Measurements from ENCODE around the gene PDGFB. TPM values are rescaled to one million over a fixed set of nuclear protein-coding genes. Genes with fewer than 3 reads are reported as not detected.

PDGFB gene
- total RNA-seq (under 1 TPM; 0.45 to 0.69 TPM), total RNA-seq (0 to 61.3 (median 5.9) reads per million in 172 experiments)
- polyA plus RNA-seq (2013, experiment 1 of 2): 6.5 TPM
- polyA plus RNA-seq (2013, experiment 2 of 2): 9.4 TPM

DNA sequence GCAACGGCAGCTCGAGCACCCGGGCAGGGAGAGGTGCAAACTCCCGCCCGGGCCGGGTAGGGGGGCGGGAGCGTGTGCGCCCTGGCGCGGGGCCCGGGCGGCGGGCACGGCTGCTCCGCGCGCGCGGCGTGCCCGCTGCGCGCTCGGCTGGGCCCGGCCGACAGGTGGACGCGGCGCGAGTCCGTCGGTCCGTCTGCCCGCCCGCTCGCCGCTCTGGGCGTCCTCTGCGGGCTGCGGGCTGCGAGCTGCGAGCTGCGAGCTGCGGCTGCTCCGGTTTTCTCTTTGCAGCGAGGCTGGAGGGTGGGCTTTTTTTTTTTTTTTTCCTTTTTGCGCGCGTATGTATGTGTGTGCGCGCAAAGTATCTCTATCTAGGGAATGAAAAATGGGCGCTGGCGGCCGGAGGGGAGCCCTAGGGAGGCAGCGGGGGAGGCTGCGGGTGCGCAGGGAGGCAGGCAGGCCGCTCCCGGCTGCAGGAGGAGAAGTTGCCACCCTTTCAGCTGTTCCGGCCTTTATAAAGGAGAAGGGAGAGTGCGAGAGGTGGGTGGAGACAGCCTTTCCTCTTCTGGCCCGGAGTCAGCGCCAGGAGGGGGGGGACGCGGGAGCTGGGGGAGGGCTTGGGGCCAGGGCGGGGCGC is at the start of gene PDGFB:
PDGFB (minus strand) TSS at position 487 of the 634 bp plus-strand sequence. CDS start 1,019 bp downstream, outside the sequence.
- peak within 1 kb of the TSS; percentile 72 for H3K4me3 ChIP-seq (ENCODE audit: low read length)
- POLR2A ChIA-PET: interaction anchor here (0.7 to 8.8 kb wide), 6 partner anchors 9 to 90 kb away, joined by 3 to 96 read pairs (median 4); partner anchors contain the start of gene RPL3
- peak in 4 of 14 experiments; percentile 17 to 54 (median 42) for DNase-seq

GRCh38 chr22:39293766-39294368 is 49.1 kb upstream of the PDGFB start:
- no peak for ATAC-seq (ENCODE audit: poor library complexity)
- ChIA-PET POLR2A (no interaction called here), CTCF (no interaction called here)
- Mint-ChIP-seq H3K27me3 (peaks cover 12% of the 10 kb centered on the region), H3K4me3 (no peak overlapping the region), H3K9me3 (no peaks in the 10 kb centered on the region), H3K36me3 (ENCODE audit: low read depth) (no peaks in the 10 kb centered on the region), H3K4me1 (ENCODE audit: low read depth) (no peaks in the 10 kb centered on the region), H3K27ac (no peak overlapping the region)
- Histone ChIP-seq H3K27ac (ENCODE audit: low read depth in 1 of 2, low read length in 2 of 2) (no peak overlapping the region), H3K36me3 (ENCODE audit: insufficient read depth, low read length) (no peaks in the 10 kb centered on the region), H3K4me3 (ENCODE audit: low read length) (no peak overlapping the region), H3K4me1 (ENCODE audit: insufficient read depth, low read length) (peaks cover 7% of the 10 kb centered on the region), H3K9me3 (ENCODE audit: control insufficient read depth in 1 of 2, insufficient read depth in 1 of 2, low read length in 2 of 2) (no peaks in the 10 kb centered on the region), H3K27me3 (ENCODE audit: control insufficient read depth in 1 of 2, insufficient read depth in 2 of 2, low read length in 2 of 2) (no peaks in the 10 kb centered on the region)
- no peak for TF ChIP-seq CTCF (IDR thresholded peaks at IDR 0.05)
- intact Hi-C loops (cut with DNase I, micrococcal nuclease): no loop called here
- no peak for DNase-seq

More for the DNA sequence above, at the start of gene PDGFB:
- H3K4me1 Mint-ChIP-seq (ENCODE audit: low read depth): peaks cover 33% of the 10 kb centered on the region
- peaks cover 17% of the 10 kb centered on the region for H3K36me3 Mint-ChIP-seq (ENCODE audit: low read depth)
- intact Hi-C loops (cut with DNase I, micrococcal nuclease): loop anchor here (5.0 to 10.0 kb wide), 4 partner anchors 72 to 260 kb away; partner anchors contain the start of genes RPL3 (in 2 of the 2), CBX7 (in 1 of the 2) and MIEF1 (in 1 of the 2)
- peak within 1 kb of the TSS; percentile 87 for H3K27ac Mint-ChIP-seq
- no peak for ATAC-seq (ENCODE audit: poor library complexity)
- H3K4me1 ChIP-seq (ENCODE audit: insufficient read depth, low read length): peaks cover 59% of the 10 kb centered on the region
- no peak for TF ChIP-seq CTCF (IDR thresholded peaks at IDR 0.05)
- no peaks in the 10 kb centered on the region for H3K9me3 Mint-ChIP-seq
- peaks cover 6% of the 10 kb centered on the region for H3K36me3 ChIP-seq (ENCODE audit: insufficient read depth, low read length)
- peak within 1 kb of the TSS; percentile 95 for H3K4me3 Mint-ChIP-seq
- peaks cover 5% of the 10 kb centered on the region in 2 experiments for H3K27me3 ChIP-seq (ENCODE audit: control insufficient read depth in 1 of 2, insufficient read depth in 2 of 2, low read length in 2 of 2)
- peaks cover 9% of the 10 kb centered on the region for H3K27me3 Mint-ChIP-seq
- no peak within 1 kb of the TSS for H3K27ac ChIP-seq (ENCODE audit: low read depth in 1 of 2, low read length in 2 of 2)
- CTCF ChIA-PET: interaction anchor here (0.7 to 1.3 kb wide), 4 partner anchors 67 to 74 kb away, joined by 3 to 4 read pairs (median 3); no protein-coding TSS in a partner anchor
- no peaks in the 10 kb centered on the region for H3K9me3 ChIP-seq (ENCODE audit: control insufficient read depth in 1 of 2, insufficient read depth in 1 of 2, low read length in 2 of 2)

DNA sequence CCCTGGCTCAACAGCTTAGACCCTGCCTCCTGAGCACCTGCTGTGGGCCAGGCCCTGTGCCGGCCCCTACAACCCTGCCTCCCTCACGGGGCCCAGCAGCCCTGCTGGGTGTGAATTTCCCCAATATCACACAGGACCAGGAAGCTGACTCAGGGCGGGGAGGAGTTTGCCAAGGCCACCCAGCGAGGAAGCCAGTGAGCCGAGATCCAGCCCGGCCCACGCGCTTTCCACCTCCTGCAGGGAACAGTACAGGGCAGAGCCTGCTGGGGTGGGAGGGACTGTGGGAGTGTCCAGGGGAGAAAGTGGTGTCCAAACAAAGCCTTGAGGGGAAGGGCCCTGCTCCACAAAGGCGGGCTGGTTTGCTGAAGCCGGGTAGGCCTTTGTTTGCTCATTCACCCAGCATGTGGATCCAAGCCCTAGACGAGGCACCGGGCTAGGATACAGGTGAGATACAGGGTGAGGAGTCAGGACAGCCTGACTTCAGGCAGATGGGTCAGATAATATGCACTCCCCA is 47.8 kb upstream of the PDGFB start:
- ChIA-PET POLR2A (no interaction called here), CTCF (no interaction called here)
- Histone ChIP-seq H3K4me1 (ENCODE audit: insufficient read depth, low read length) (peaks cover 7% of the 10 kb centered on the region), H3K27ac (ENCODE audit: low read depth in 1 of 2, low read length in 2 of 2) (no peak overlapping the region), H3K36me3 (ENCODE audit: insufficient read depth, low read length) (no peaks in the 10 kb centered on the region), H3K9me3 (ENCODE audit: control insufficient read depth in 1 of 2, insufficient read depth in 1 of 2, low read length in 2 of 2) (no peaks in the 10 kb centered on the region), H3K27me3 (ENCODE audit: control insufficient read depth in 1 of 2, insufficient read depth in 2 of 2, low read length in 2 of 2) (no peaks in the 10 kb centered on the region), H3K4me3 (ENCODE audit: low read length) (no peak overlapping the region)
- Mint-ChIP-seq H3K36me3 (ENCODE audit: low read depth) (no peaks in the 10 kb centered on the region), H3K4me3 (no peak overlapping the region), H3K9me3 (no peaks in the 10 kb centered on the region), H3K4me1 (ENCODE audit: low read depth) (peaks cover under 1% of the 10 kb centered on the region), H3K27ac (no peak overlapping the region), H3K27me3 (peaks cover 5% of the 10 kb centered on the region)
- intact Hi-C loops (cut with DNase I, micrococcal nuclease): no loop called here
- DNase-seq: peak in 2 of 14 experiments; percentile 66 to 76
- no peak for ATAC-seq (ENCODE audit: poor library complexity)
- no peak for TF ChIP-seq CTCF (IDR thresholded peaks at IDR 0.05)

Data from CD4-positive, alpha-beta T cell (primary cell).